ENCODE results near the gene YPEL3.

Gene YPEL3

DNA sequence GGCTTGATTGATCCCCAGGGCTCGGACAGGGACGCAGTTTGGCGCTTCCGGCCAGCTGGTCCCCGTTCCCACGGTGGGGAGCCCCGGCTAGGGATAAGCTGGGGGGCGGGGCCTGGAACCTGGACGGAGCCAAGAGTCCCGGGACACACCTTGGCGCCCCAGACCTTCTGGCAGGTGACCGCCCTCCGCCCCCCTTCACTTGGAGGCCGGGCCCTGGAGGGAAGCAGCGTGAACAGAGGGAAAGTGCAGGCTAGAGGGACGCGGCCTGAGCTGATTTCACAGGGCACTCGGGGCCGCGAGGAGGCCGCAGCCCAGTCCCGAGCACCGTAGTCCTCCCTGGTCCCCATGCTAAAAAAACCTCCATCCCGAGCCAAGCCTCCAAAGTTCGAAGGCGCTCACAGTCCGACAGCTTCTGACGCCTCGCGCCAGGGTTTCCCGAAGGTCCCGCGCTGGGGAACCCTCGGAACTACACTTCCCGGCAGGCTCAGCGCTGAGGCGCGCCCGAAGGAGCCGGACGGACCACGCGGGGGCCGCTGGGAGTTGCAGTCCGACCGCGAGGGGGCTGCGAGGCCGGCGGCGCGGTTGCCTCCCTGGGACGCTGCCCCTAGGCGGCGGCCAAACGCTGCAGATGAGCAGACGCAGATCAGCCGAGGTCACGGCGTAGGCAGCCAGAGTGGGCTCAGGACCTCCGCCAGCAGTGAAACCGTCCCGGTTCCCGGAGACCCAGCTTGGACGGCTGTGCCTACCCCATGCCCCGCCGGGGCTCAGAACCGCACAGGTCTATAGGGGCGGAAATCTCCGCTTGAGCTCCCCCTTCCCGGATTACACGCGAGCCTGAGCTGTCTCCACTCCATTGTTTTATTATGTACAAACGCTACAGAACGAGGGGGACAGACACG lies 4.3 kb downstream of the YPEL3 start, which contains the start of gene TBX6:
Gene TBX6 (minus strand): TSS at position 451 of the 899 bp plus-strand sequence. CDS start 731 bp downstream, outside the sequence.
- no peak for TF ChIP-seq FOXM1 (IDR thresholded peaks at IDR 0.05; ENCODE audit: borderline replicate concordance)
- no peak; the same call in 1 of the 2 replicates for TF ChIP-seq TARDBP (IDR thresholded peaks at IDR 0.05)
- peak; percentile 45; the same call in 1 of the 2 replicates for TF ChIP-seq ELF4 (IDR thresholded peaks at IDR 0.05)
- TF ChIP-seq SUZ12 (IDR thresholded peaks at IDR 0.05): peak; percentile 99
- TF ChIP-seq L3MBTL2 (conservative IDR thresholded peaks at IDR 0.05): peak; percentile 93
- POLR2A ChIA-PET: interaction anchor here (0.5 to 7.9 kb wide), 37 partner anchors 10 to 518 kb away, joined by 3 to 155 read pairs (median 4); partner anchors contain the start of genes ALDOA, CORO1A, DCTPP1 and KCTD13
- CTCF ChIA-PET: interaction anchor here (0.6 to 3.1 kb wide), 30 partner anchors 11 to 1128 kb away, joined by 3 to 36 read pairs (median 4); partner anchors contain the start of genes ALDOA, DCTPP1, GDPD3 and ZNF771
- peak; percentile 97 for DNase-seq (ENCODE audit: extremely low spot score)

DNA sequence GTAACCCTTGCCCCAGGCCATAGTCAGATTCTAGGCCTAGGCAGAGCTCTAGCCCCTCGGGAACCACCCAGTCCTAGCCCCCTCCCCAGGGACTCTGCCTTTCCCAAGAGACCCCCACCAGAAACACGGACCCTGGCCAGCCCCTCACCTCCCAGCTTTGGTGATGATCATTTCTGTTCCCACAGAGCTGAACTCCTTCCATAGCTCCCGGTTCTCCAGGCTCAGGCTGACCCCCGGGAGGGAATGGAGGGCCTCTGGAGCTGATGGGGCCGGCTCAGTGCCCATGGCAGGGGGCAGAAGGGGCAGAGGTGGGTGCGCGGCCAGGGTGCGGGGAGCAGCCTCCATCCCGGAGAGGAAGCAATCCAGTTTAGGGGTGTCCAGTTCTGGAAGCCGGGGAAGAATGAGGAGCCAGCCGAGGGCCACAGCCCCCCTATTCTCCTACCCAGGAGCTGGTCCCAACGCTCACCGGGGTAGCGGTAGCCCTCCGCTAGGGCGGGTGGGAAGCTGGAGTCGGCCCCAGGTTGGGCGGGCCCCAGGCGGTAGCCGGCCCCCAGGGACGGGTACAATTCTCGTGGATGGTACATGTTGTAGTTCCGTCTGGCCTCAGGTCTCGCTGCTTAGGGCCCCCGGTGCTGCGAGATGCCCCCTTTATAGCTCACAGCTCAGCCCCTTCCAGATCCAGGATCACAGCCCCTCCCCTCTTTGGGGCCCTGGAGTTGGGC lies 5.2 kb downstream of the YPEL3 start:
- POLR2A ChIA-PET: interaction anchor here (0.8 to 7.9 kb wide), 10 partner anchors 9 to 280 kb away, joined by 3 to 155 read pairs (median 10); partner anchors contain the start of genes ALDOA, PPP4C and TBC1D10B
- no peak for DNase-seq (ENCODE audit: extremely low spot score)
- CTCF ChIA-PET: interaction anchor here (1.2 to 3.1 kb wide), 8 partner anchors 10 to 48 kb away, joined by 4 to 36 read pairs (median 11); partner anchors contain the start of gene GDPD3
- no peak for TF ChIP-seq TARDBP (IDR thresholded peaks at IDR 0.05)
- no peak for TF ChIP-seq L3MBTL2 (conservative IDR thresholded peaks at IDR 0.05)
- TF ChIP-seq SUZ12 (IDR thresholded peaks at IDR 0.05): no peak
- no peak for TF ChIP-seq NFRKB (IDR thresholded peaks at IDR 0.05)
- TF ChIP-seq FOXK2 (IDR thresholded peaks at IDR 0.05): no peak
- no peak for TF ChIP-seq ARNT (IDR thresholded peaks at IDR 0.05)
- TF ChIP-seq ELF4 (IDR thresholded peaks at IDR 0.05): no peak
- TF ChIP-seq LEF1 (IDR thresholded peaks at IDR 0.05; ENCODE audit: borderline replicate concordance): no peak
- TF ChIP-seq, protein P1, sequence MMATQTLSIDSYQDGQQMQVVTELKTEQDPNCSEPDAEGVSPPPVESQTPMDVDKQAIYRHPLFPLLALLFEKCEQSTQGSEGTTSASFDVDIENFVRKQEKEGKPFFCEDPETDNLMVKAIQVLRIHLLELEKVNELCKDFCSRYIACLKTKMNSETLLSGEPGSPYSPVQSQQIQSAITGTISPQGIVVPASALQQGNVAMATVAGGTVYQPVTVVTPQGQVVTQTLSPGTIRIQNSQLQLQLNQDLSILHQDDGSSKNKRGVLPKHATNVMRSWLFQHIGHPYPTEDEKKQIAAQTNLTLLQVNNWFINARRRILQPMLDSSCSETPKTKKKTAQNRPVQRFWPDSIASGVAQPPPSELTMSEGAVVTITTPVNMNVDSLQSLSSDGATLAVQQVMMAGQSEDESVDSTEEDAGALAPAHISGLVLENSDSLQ (IDR thresholded peaks at IDR 0.05): no peak
- TF ChIP-seq ZNF384 (IDR thresholded peaks at IDR 0.05): no peak
- no peak for TF ChIP-seq HDGF (IDR thresholded peaks at IDR 0.05; ENCODE audit: borderline replicate concordance)
- no peak for TF ChIP-seq BHLHE40 (IDR thresholded peaks at IDR 0.05; ENCODE audit: borderline replicate concordance)
- no peak for TF ChIP-seq CTBP1 (IDR thresholded peaks at IDR 0.05; ENCODE audit: borderline replicate concordance)
- TF ChIP-seq FOXA1 (IDR thresholded peaks at IDR 0.05): no peak
- TF ChIP-seq SP1 (IDR thresholded peaks at IDR 0.05): no peak

DNA sequence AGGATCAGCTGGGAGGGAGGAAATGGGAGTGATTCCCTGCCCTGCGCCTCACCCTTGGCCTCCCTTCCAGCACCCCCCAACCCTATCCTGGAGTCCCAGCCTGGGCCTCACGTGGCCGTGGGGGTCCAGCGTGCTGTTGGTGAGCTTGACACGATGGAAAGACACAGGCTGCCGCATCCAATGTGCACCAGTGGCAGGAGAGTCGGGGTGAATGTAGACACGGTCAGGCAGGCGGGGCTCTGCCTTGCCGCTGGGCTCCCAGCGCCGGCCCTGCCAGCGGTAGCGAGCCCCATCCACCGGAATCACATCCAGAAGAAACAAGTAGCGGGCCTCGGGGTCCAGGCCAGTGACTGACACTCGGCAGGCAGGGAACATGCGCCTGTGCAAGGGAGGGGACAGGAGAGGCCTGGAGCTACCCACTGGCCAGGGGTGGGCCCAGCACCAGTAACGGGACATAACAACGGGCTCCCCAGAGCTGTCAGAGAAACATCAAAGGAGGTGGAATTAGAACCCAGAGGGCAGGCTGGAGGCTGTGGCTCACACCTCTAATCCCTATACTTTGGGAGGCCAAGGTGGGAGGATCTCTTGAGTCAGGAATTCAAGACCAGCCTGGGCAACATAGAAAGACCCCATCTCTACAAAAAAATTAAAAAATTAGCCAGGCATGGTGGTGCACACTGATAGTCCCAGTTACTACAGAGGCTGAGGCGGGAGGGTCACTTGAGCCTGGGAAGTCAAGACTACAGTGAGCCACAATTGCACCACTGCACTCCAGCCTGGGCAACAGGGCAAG lies 7.0 kb downstream of the YPEL3 start:
- ChIA-PET CTCF (interaction anchor here (1.4 kb wide), 1 partner anchor 23 kb away, joined by 4 read pairs; no protein-coding TSS in a partner anchor), POLR2A (interaction anchor here (1.0 to 7.9 kb wide), 6 partner anchors 10 to 40 kb away, joined by 3 to 155 read pairs (median 4); partner anchors contain the start of genes ALDOA and PPP4C)
- DNase-seq (ENCODE audit: extremely low spot score): no peak
- TF ChIP-seq FOXM1 (IDR thresholded peaks at IDR 0.05; ENCODE audit: borderline replicate concordance): no peak
- no peak for TF ChIP-seq NFRKB (IDR thresholded peaks at IDR 0.05)
- no peak for TF ChIP-seq L3MBTL2 (conservative IDR thresholded peaks at IDR 0.05)
- TF ChIP-seq ZNF384 (IDR thresholded peaks at IDR 0.05): no peak

DNA sequence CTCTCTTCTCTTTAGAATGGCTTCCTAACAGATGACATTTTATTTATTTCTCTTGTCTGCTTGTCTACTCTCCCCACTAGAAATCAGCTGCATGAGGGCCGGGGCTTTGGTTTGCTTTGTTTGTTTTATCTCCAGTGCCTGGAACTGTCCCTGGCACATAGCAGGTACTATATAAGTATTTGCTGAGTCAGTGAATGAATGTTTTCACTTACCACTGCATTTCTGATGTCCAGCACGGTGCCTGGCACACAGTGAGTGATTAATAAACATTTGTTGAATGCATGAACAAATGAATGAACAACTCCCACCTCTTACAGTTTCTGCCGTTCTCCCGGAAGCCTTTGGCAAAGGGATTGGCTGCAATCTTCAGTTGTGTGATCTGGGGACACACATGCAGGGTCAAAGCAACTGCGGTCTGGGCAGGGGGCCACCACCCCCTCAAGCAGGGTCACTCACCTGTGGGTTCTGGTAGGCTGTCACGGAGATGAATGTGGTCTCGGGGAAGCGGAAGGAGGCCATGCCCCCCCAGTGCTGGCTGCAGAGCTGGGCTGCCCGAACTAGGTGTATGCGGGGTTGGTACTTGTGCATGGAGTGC lies 7.7 kb downstream of the YPEL3 start:
- ChIA-PET CTCF (interaction anchor here (1.0 kb wide), 1 partner anchor 23 kb away, joined by 3 read pairs; no protein-coding TSS in a partner anchor), POLR2A (interaction anchor here (1.0 to 1.4 kb wide), 4 partner anchors 12 to 30 kb away, joined by 3 to 5 read pairs (median 4); partner anchors contain the start of genes ALDOA and PPP4C)
- no peak for DNase-seq (ENCODE audit: extremely low spot score)
- TF ChIP-seq ARNT (IDR thresholded peaks at IDR 0.05) (no peak), FOXM1 (IDR thresholded peaks at IDR 0.05; ENCODE audit: borderline replicate concordance) (no peak), SP1 (IDR thresholded peaks at IDR 0.05) (no peak), LEF1 (IDR thresholded peaks at IDR 0.05; ENCODE audit: borderline replicate concordance) (no peak), ZNF384 (IDR thresholded peaks at IDR 0.05) (no peak), BHLHE40 (IDR thresholded peaks at IDR 0.05; ENCODE audit: borderline replicate concordance) (no peak), HDGF (IDR thresholded peaks at IDR 0.05; ENCODE audit: borderline replicate concordance) (no peak), CTBP1 (IDR thresholded peaks at IDR 0.05; ENCODE audit: borderline replicate concordance) (no peak), FOXK2 (IDR thresholded peaks at IDR 0.05) (no peak), NFRKB (IDR thresholded peaks at IDR 0.05) (no peak), FOXA1 (IDR thresholded peaks at IDR 0.05) (no peak), ELF4 (IDR thresholded peaks at IDR 0.05) (no peak), TARDBP (IDR thresholded peaks at IDR 0.05) (no peak), SUZ12 (IDR thresholded peaks at IDR 0.05) (no peak), L3MBTL2 (conservative IDR thresholded peaks at IDR 0.05) (no peak)
- TF ChIP-seq, protein P1 (IDR thresholded peaks at IDR 0.05): no peak

All from HEK293T (cell line).